ENCODE measurements around the gene WASF2.
"Not testable (repeated sequence)": the region's sequence is repeated elsewhere in the genome, so short reads cannot be mapped to it uniquely, and the experiment has no call there.

The WASF2 gene

DNA sequence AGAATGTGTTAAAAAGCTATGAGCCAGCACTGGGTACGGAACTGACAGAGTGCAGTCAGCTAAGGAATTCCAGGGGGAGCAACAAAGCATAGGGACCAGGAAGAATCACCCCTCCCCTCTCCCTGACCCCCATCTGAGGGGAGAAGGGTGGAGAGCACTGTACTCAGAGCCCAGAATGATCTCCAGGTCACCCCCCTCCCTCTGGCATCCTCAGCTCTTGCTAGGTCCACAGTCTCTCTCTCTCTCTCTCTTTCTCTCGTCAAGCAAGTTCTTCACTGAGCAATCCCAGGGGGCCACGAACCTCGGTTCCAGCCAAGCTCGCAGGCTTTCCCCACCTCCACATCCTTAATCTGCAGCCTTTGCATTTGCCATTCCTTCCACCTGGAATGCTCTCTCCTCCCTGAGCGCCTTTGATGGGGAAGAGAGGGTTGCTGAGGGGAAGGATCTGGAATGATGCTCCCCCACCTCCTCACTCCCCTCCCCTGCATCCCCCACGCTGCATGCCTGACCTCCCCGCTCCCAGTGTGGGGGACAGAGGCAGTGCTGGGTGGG lies 6.7 kb upstream of the WASF2 start:
- DNase-seq (ENCODE audit: low read depth): no peak

DNA sequence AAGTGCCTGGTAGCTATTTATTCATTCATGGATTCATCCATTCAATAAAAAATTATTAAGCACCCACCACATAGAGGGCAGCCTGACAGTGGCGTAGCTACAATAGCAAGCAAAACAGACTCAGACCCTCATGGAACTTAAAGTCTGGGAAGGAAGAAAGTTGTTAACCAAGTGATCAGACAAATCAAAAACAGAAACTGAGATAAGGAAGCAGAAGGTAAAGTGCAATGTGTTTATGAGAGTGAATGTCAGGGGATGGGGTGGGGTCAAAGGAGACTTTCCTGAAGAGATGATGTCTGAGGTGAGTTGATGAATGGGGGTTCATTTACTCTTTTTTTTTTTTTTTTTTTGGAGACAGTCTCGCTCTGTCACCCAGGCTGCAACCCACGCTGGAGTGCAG lies 2.8 kb upstream of the WASF2 start:
- no peak for DNase-seq (ENCODE audit: low read depth)

GRCh38 chr1:27491748-27492700 lies 2.1 kb upstream of the WASF2 start:
- no peak for DNase-seq (ENCODE audit: low read depth)

DNA sequence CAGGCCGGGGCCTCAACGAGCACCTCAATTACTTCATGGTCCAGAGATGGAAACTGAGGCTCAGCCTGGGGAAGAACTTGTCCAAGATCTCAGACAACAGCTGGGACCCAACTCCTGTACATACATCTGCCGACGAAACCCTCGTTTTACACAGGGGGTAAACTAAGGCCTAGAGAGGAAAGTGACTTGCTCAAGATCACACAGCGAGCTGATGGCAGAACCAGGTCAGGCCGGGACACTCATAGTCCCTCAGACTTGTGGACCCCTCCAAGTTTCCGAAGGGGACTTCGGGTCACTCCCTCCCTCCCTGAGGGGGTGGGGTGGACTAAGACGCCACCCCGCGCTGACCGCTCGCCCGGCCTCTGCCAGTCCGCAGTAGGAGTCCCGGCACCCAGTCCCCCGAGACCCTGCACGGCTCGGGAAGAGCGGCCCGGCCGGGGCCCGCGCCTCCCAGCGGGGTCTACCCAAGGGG lies 430 bp downstream of the WASF2 start:
- no peak for DNase-seq (ENCODE audit: low read depth)

- no peak for DNase-seq (ENCODE audit: low read depth)
These were observed 1.7 kb downstream of the WASF2 start for GRCh38 chr1:27487966-27488884.

DNA sequence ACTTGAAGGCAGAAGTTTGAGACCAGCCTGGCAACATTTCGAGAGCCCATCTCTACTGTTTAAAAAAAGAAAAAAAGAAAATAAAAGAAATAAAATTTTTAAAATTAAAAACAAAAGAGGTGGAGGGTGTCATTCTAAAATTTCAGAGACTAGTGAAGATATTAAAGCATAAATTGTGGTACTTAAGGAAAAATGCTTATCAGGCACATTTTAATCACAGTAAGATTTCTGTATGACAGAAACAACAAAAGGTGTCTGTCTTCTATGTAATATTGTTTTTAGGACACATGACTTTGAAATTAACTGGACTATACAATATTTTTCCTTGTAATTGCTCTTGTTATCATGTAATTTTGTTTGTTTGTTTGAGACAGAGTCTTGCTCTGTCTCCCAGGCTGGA lies 4.6 kb downstream of the WASF2 start:
- no peak for DNase-seq (ENCODE audit: low read depth)

DNA sequence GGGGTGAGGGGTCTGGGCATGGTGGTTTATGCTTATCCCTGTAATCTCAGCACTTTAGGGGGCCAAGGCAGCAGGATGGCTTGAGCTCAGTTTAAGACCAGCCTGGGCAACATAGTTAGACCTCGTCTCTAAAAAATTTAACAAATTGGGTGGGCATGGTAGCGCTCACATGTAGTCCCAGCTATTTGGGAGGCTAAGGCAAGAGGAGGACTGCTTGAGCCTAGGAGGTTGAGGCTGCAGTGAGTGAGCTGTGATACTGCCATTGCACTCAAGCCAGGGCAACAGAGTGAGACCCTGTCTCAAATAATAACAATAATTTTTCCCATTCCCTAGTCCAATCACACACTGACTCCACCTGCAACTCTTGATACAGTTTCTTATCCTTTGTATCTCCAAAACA lies 6.3 kb downstream of the WASF2 start:
- DNase-seq (ENCODE audit: low read depth): no peak

DNA sequence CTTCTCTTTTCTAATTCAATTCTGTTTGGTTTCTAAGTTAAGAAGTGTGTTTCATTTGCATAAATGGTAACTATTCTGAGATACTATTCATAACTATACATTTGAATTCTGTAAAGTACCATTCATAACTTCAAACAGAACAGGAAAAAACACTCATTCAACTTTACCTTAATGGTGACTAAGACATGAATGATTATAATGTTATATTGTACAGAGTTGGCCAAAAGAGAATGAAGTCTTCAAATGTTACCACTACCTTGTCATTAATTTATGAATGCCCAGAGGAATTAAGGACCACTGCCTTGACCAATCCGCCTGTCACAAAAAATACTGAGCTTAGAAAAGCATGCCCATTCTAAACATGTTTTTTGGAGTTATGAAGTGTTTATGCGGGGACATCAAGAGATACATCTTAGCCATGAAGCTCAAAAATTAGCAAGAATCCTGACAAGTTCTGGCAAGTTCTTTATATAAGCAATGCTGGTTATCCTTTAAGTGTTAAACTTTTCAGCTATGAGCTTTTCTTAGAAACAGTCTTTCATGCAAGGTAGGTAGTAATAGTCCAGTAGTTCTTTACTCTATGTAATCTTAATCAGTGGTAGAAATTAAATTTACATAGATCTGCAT lies 7.9 kb downstream of the WASF2 start:
- no peak for DNase-seq (ENCODE audit: low read depth)

GRCh38 chr1:27478098-27478497 lies 11.9 kb downstream of the WASF2 start:
- no peak for DNase-seq (ENCODE audit: low read depth)

DNA sequence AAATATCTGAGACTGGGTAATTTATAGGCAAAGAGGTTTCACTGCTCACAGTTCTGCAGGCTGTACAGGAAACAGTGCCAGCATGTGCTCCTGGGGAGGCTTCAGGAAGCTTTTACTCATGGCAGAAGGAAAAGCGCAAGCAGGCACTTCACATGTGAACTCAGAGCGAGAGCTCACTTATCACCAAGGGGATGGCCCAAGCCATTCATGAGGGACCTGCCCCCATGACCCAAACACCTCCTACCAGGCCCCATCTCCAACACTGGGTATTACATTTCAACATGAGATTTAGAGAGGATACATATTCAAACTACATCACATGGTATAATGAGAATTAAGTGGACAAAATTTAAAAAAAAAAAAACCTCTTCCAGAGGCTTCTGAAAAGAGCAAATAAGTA lies 13.7 kb downstream of the WASF2 start:
- no peak for DNase-seq (ENCODE audit: low read depth)

GRCh38 chr1:27475720-27476119 lies 14.2 kb downstream of the WASF2 start:
- no peak for DNase-seq (ENCODE audit: low read depth)

GRCh38 chr1:27473755-27474154 lies 16.2 kb downstream of the WASF2 start:
- no peak for DNase-seq (ENCODE audit: low read depth)

DNA sequence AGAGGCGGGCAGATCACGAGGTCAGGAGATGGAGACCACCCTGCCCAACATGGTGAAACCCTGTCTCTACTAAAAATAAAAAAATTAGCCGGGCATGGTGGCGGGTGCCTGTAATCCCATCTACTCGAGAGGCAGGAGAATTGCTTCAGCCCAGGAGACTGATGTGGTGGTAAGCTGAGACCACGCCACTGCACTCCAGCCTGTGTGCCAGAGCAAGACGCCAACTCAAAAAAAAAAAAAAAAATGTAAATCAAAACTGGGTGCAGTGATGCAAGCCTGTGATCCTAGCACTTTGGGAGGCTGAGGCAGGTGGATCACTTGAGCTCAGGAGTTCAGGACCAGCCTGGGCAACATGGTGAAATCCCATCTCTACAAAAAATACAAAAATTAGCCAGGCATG lies 17.9 kb downstream of the WASF2 start:
- not testable (repeated sequence) for DNase-seq (ENCODE audit: low read depth)

- DNase-seq (ENCODE audit: low read depth): no peak
These were observed 18.5 kb downstream of the WASF2 start for GRCh38 chr1:27471477-27471876.

GRCh38 chr1:27469334-27469733 lies 20.6 kb downstream of the WASF2 start:
- no peak for DNase-seq (ENCODE audit: low read depth)

GRCh38 chr1:27468378-27468777 lies 21.6 kb downstream of the WASF2 start:
- DNase-seq (ENCODE audit: low read depth): not testable (repeated sequence)

- no peak for DNase-seq (ENCODE audit: low read depth)
These were observed 24.9 kb downstream of the WASF2 start for GRCh38 chr1:27464926-27465647.

GRCh38 chr1:27463916-27464315 lies 26.1 kb downstream of the WASF2 start:
- not testable (repeated sequence) for DNase-seq (ENCODE audit: low read depth)

DNA sequence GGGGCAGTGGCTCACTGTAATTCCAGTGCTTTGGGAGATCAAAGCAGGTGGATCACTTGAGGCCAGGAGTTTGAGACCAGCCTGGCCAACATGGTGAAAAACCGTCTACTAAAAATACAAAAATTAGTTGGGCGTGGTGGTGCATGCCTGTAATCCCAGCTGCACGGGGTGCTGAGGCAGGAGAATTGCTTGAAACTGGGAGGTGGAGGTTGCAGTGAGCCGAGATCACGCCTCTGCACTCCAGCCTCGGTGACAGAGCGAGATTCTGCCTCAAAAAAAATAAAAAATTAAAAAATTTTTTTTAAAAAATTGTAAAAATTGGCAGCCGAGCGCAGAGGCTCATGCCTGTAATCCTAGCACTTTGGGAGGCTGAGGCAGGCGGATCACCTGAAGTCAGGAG lies 31.4 kb downstream of the WASF2 start:
- not testable (repeated sequence) for DNase-seq (ENCODE audit: low read depth)

- no peak for DNase-seq (ENCODE audit: low read depth)
These were observed 34.7 kb downstream of the WASF2 start for GRCh38 chr1:27455139-27455811.

GRCh38 chr1:27454610-27455009 lies 35.4 kb downstream of the WASF2 start:
- DNase-seq (ENCODE audit: low read depth): no peak
